Nephron (organoid): ENCODE data around the gene KIZ.

Experiments
- H3K27ac Mint-ChIP-seq, 3 experiments: 2 replicates each; pipeline ENCODE4 v1.8.0; 2020; ENCODE audit warnings: mixed read lengths in 3 of 3, mild to moderate bottlenecking in 2 of 3, moderate library complexity in 1 of 3
- H3K27me3 Mint-ChIP-seq: 2 replicates; pipeline ENCODE4 v1.8.0; 2021; ENCODE audit warnings: low read depth, mild to moderate bottlenecking, moderate library complexity, mixed read lengths
- H3K36me3 Mint-ChIP-seq: 2 replicates; pipeline ENCODE4 v1.8.0; 2020; ENCODE audit warnings: low read depth, mixed read lengths
- H3K4me1 Mint-ChIP-seq: 2 replicates; pipeline ENCODE4 v1.8.0; 2020; ENCODE audit warnings: mixed read lengths
- H3K4me3 Mint-ChIP-seq, 3 experiments: 2 replicates each; pipeline ENCODE4 v1.8.0; 2020; ENCODE audit warnings: mild to moderate bottlenecking in 3 of 3, mixed read lengths in 3 of 3, moderate library complexity in 2 of 3
- H3K9me3 Mint-ChIP-seq: 2 replicates; pipeline ENCODE4 v1.8.0; 2020; ENCODE audit warnings: mixed read lengths
- TF ChIP-seq, protein P1 (sequence below), 3 experiments: fragments of 200-600 bp; sonication (generic); IDR thresholded peaks; one replicate each; pipeline ENCODE4 v1.5.0; 2021; ENCODE audit warnings: antibody characterized with exemption in 3 of 3; ENCODE audit not compliant: unreplicated experiment in 3 of 3

Gene KIZ

DNA sequence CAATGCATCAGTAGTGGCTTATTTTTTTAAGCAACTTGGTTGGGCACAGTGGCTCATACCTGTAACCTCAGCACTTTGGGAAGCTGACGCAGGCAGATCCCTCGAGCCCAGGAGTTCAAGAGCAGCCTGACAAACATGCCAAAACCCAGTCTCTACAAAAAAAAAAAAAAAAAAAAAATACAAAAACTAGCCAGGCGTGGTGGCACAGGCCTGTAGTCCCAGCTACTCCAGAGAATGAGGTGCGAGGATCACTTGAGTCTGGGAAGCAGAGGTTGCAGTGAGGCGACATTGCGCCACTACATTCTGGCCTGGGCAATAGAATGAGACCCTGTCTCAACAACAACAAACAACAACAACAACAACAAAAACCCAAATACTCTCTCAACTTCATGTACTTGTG is 132.5 kb downstream of the KIZ start:
- Mint-ChIP-seq H3K4me3 (no peak overlapping the region), H3K9me3 (no peaks in the 10 kb centered on the region), H3K27me3 (no peaks in the 10 kb centered on the region), H3K4me1 (no peaks in the 10 kb centered on the region), H3K36me3 (no peaks in the 10 kb centered on the region), H3K27ac (no peak overlapping the region)
- TF ChIP-seq, protein P1, sequence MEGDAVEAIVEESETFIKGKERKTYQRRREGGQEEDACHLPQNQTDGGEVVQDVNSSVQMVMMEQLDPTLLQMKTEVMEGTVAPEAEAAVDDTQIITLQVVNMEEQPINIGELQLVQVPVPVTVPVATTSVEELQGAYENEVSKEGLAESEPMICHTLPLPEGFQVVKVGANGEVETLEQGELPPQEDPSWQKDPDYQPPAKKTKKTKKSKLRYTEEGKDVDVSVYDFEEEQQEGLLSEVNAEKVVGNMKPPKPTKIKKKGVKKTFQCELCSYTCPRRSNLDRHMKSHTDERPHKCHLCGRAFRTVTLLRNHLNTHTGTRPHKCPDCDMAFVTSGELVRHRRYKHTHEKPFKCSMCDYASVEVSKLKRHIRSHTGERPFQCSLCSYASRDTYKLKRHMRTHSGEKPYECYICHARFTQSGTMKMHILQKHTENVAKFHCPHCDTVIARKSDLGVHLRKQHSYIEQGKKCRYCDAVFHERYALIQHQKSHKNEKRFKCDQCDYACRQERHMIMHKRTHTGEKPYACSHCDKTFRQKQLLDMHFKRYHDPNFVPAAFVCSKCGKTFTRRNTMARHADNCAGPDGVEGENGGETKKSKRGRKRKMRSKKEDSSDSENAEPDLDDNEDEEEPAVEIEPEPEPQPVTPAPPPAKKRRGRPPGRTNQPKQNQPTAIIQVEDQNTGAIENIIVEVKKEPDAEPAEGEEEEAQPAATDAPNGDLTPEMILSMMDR (IDR thresholded peaks at IDR 0.05; ENCODE audit: unreplicated experiment in 3 of 3) = no peak

DNA sequence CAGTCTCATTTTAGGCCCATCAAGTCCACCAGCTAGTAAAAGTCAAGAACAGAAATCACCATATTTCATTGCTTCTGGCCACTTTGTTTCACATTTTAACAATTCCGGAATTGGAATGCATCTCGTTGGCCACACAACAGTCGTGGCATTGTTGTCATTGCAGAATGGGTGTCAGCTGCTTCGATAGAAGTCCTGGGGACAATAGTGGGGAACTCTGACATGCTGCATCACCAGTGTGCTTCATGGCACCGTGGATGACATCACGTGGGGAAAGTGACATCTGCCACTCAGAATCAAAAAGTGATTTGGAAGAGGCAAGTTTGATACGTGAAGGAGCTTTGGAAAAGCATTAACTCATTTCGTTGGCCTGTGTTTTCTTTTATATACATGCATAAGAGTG is 133.5 kb downstream of the KIZ start:
- Mint-ChIP-seq H3K4me3 (no peak overlapping the region), H3K9me3 (no peaks in the 10 kb centered on the region), H3K4me1 (no peaks in the 10 kb centered on the region), H3K27ac (no peak overlapping the region), H3K27me3 (no peaks in the 10 kb centered on the region), H3K36me3 (no peaks in the 10 kb centered on the region)
- TF ChIP-seq, protein P1 (IDR thresholded peaks at IDR 0.05; ENCODE audit: unreplicated experiment in 3 of 3) = no peak

DNA sequence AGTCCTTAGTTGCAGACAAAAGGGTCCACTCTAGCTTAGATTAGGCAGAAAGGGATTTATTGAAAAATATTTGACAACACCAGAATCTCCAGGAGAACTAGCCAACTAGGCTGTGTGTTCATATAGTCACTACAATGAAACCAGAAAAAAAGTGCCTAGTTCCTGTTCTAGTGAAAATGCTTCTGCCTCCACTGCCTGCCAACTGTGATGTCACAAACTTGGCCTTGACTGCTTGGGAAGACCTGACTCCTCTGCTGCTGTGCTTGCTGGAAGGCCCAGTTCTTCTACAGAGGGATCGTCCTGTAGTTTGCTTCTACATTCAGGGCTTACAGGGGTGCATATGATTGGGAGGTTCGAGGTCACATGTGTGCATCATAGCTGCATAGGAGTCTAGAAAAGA is 136.9 kb downstream of the KIZ start:
- H3K4me3 Mint-ChIP-seq = no peak overlapping the region
- H3K27ac Mint-ChIP-seq = no peak overlapping the region
- TF ChIP-seq, protein P1 (IDR thresholded peaks at IDR 0.05; ENCODE audit: unreplicated experiment in 3 of 3) = no peak
- peaks cover 3% of the 10 kb centered on the region for H3K9me3 Mint-ChIP-seq
- no peaks in the 10 kb centered on the region for H3K4me1 Mint-ChIP-seq
- H3K36me3 Mint-ChIP-seq = no peaks in the 10 kb centered on the region
- H3K27me3 Mint-ChIP-seq = no peaks in the 10 kb centered on the region

DNA sequence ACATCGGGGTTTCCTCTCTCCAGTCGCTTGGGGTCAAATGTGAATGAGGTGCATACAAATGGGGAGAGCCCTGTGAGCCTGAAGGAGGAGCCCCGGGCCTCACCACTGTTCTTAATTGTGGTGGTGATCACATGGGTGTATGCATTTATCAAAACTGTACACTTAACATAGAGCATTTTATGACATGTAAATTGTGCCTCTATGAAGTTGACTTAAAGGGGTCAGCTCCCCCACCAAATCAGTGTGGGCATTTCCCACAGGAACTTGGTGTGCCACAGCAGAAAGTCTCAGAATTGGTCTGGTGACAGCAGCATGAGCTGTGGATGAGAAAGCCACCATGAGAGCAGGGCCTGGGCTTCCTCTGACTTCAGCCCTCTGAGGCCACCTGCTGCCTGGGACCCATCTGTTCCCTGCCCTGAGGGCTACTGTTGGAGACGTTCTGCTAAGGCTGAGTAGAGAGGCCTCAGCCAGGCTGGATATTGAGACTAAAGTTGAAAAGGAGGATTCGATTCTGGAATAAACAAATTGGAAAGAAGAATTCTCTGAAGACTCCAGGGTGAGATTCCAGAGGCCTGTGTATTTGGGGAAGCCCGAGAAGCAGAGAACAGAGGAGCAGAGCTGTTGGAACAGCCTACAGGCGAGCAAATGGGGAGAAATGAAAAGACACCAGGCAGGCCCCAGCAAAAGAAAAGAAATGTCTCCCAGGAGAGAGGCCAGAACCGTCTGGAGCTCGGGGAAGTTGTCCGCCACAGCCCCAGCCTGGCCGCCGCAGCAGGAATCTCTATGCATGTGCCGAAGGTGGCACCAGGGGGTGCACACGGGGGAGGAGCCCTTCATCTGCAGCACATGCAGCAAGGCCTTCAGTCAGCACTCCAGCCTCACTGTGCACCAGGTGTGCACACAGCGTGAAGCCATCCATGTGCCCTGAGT is 139.6 kb downstream of the KIZ start:
- H3K27ac Mint-ChIP-seq = no peak overlapping the region
- no peak overlapping the region for H3K4me3 Mint-ChIP-seq
- TF ChIP-seq, protein P1 (IDR thresholded peaks at IDR 0.05; ENCODE audit: unreplicated experiment in 3 of 3) = no peak
- peaks cover 4% of the 10 kb centered on the region for H3K9me3 Mint-ChIP-seq
- no peaks in the 10 kb centered on the region for H3K36me3 Mint-ChIP-seq
- no peaks in the 10 kb centered on the region for H3K4me1 Mint-ChIP-seq
- H3K27me3 Mint-ChIP-seq = no peaks in the 10 kb centered on the region

DNA sequence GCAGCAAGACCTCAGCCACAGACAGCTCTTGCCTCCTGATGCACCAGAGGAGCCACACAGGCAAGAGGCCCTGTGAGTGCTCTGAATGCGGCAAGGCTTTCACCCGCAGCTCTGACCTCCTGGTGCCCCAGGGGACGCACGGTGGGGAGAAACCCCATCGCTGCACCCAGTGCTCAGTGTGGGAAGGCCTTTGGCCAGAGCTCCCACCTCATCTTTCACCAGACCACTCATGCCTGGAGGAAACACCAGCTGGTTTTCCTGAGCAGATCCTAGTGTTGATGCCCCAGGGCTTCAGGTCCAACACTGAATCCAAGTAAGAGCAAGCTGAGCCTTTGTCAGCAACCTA is 140.3 kb downstream of the KIZ start:
- Mint-ChIP-seq H3K4me1 (no peaks in the 10 kb centered on the region), H3K36me3 (no peaks in the 10 kb centered on the region), H3K27me3 (no peaks in the 10 kb centered on the region), H3K9me3 (peaks cover 4% of the 10 kb centered on the region), H3K27ac (no peak overlapping the region), H3K4me3 (no peak overlapping the region)
- TF ChIP-seq, protein P1 (IDR thresholded peaks at IDR 0.05; ENCODE audit: unreplicated experiment in 3 of 3) = no peak

DNA sequence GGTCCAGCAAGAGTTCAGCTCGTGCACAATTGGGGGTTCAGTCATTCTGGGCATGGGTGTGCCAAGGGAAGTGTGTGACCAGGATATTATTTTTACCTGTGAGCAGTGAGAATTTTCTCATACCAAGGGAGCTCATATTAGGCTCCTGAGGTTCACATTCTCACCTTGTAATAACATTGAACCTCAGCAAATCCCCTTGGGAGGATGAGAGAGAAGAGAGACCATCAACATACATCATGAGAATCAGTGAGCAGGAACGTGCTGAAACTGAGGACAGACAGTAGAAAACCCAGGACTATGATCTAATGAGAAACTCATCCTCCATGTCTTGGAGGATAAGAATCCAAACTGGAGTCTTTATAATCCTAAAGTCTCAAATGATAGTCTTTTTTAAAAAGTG is 143.9 kb downstream of the KIZ start:
- TF ChIP-seq, protein P1 (IDR thresholded peaks at IDR 0.05; ENCODE audit: unreplicated experiment in 3 of 3) = no peak
- Mint-ChIP-seq H3K27me3 (no peaks in the 10 kb centered on the region), H3K36me3 (no peaks in the 10 kb centered on the region), H3K27ac (no peak overlapping the region), H3K4me1 (no peaks in the 10 kb centered on the region), H3K9me3 (peaks cover 6% of the 10 kb centered on the region), H3K4me3 (no peak overlapping the region)
